T-cell (primary cell): Measurements from ENCODE around the gene CNN1. TPM values are rescaled to one million over a fixed set of nuclear protein-coding genes. Genes with fewer than 3 reads are reported as not detected.

ENCODE experiments used
- ATAC-seq, 4 experiments: fragments of 200-7000 bp in 3 of 4; fragments of 150-1000 bp in 1 of 4; cut with Tn5 transposase; replicated peaks in 1 of 4; 1 replicate in 3 of 4; 2 replicates in 1 of 4; pipeline ENCODE4 v1.10.0; 2021; ENCODE audit warnings: moderate library complexity in 3 of 4, mild to moderate bottlenecking in 2 of 4, moderate number of reproducible peaks in 1 of 4
- CTCF ChIA-PET, 2 donors: fragments of 300-600 bp; sonication (Branson Sonifier 250); formaldehyde crosslinking; loops; one replicate each; lab custom pipeline; 2022; ENCODE audit warnings: antibody characterized with exemption in 2 of 2; lab: Charles Lee
- POLR2A ChIA-PET, 2 donors: fragments of 300-600 bp; sonication (Branson Sonifier 250); formaldehyde crosslinking; loops; one replicate each; lab custom pipeline; 2022; ENCODE audit warnings: antibody characterized with exemption in 2 of 2; lab: Charles Lee
- DNase-seq, 35 experiments: peaks; one replicate each; pipeline versions ENCODE4 v3.0.0 to v3.0.0-alpha.2; 2013 to 2023
- H3K27ac ChIP-seq: one replicate; pipeline ENCODE4 v1.5.1; 2013; ENCODE audit warnings: low read length
- H3K27me3 ChIP-seq, 2 experiments: replicated peaks in 1 of 2; 1 replicate in 1 of 2; 2 replicates in 1 of 2; pipeline versions ENCODE4 v1.6.1 to v1.7.0; 2013; ENCODE audit warnings: low read length in 1 of 2, mixed read lengths in 1 of 2; ENCODE audit not compliant: control insufficient read depth in 2 of 2, insufficient read depth in 2 of 2; ENCODE audit errors: extremely low read depth in 1 of 2
- H3K36me3 ChIP-seq, 2 donors: 1 replicate in 1 of 2; 2 replicates in 1 of 2; pipeline versions ENCODE4 v1.6.1 to v1.7.0; 2013; ENCODE audit warnings: low read length in 1 of 2; ENCODE audit not compliant: control insufficient read depth in 2 of 2, insufficient read depth in 1 of 2; ENCODE audit errors: extremely low read depth in 1 of 2
- H3K4me1 ChIP-seq, 2 experiments: 1 replicate in 1 of 2; 2 replicates in 1 of 2; pipeline versions ENCODE4 v1.6.1 to v1.7.0; 2013; ENCODE audit warnings: low read length in 2 of 2, mixed read lengths in 1 of 2; ENCODE audit not compliant: insufficient read depth in 2 of 2, control insufficient read depth in 1 of 2; ENCODE audit errors: extremely low read depth in 1 of 2
- H3K4me3 ChIP-seq, 2 donors: 1 replicate in 1 of 2; 2 replicates in 1 of 2; pipeline versions ENCODE4 v1.5.1 to v1.7.0; 2013; ENCODE audit warnings: mild to moderate bottlenecking in 2 of 2, low read length in 1 of 2, moderate library complexity in 1 of 2; ENCODE audit not compliant: control insufficient read depth in 1 of 2; ENCODE audit errors: extremely low read depth in 1 of 2
- H3K9me3 ChIP-seq: 2 replicates; pipeline ENCODE4 v1.7.0; 2013
- H3K27ac Mint-ChIP-seq, 2 donors: one replicate each; pipeline ENCODE4 v1.8.0; 2020 to 2021; ENCODE audit warnings: mild to moderate bottlenecking in 2 of 2, mixed read lengths in 2 of 2
- H3K27me3 Mint-ChIP-seq, 2 donors: one replicate each; pipeline ENCODE4 v1.8.0; 2021 to 2022; ENCODE audit warnings: mixed read lengths in 2 of 2
- H3K36me3 Mint-ChIP-seq: one replicate; pipeline ENCODE4 v1.8.0; 2021; ENCODE audit warnings: mixed read lengths
- H3K4me1 Mint-ChIP-seq, 3 donors: one replicate each; pipeline ENCODE4 v1.8.0; 2020 to 2022; ENCODE audit warnings: mixed read lengths in 3 of 3, mild to moderate bottlenecking in 1 of 3
- H3K4me3 Mint-ChIP-seq, 3 donors: one replicate each; pipeline ENCODE4 v1.8.0; 2020 to 2022; ENCODE audit warnings: mild to moderate bottlenecking in 3 of 3, mixed read lengths in 3 of 3, moderate library complexity in 3 of 3
- H3K9me3 Mint-ChIP-seq, 3 donors: one replicate each; pipeline ENCODE4 v1.8.0; 2020 to 2022; ENCODE audit warnings: mixed read lengths in 3 of 3
- WGBS: methylation state at CpG from one replicate; pipeline ENCODE4 v1.1.5; 2013; ENCODE audit warnings: missing lambda C conversion rate; ENCODE audit not compliant: insufficient coverage; 5-methylcytosine and 5-hydroxymethylcytosine counted together
- total RNA-seq, 35 experiments: library from RNA in 6 of 35; stranded (reverse) in 6 of 35; fragments of 120-200 nt in 1 of 35; gene quantifications; one replicate each; pipeline versions ENCODE4 v1.2.1 to v1.2.4 and lab custom pipeline; 2013 to 2026

CNN1 gene
- total RNA-seq (under 1 TPM in 3 of 5 donors, not detected in 2; 0.26 to 0.96 (median 0.51) TPM), total RNA-seq (lab: John Stamatoyannopoulos, UW) (0 to 0.09 (median 0) reads per million in 29 experiments)
- 0.90 TPM for total RNA-seq (2013)

GRCh38 chr19:11538232-11539036 is at the start of gene CNN1:
Gene CNN1 (plus strand): TSS chr19:11538851. CDS start chr19:11538928, 77 bp downstream.
- ATAC-seq: no peak
- no peaks in the 10 kb centered on the region for H3K36me3 Mint-ChIP-seq
- WGBS: 44% methylated on average over 6 of the region's 21 CpGs
- H3K27ac Mint-ChIP-seq: no peak within 1 kb of the TSS
- H3K27me3 ChIP-seq: peaks cover 0 to 39% of the 10 kb centered on the region in 2 experiments
- no peak for DNase-seq
- peaks cover 0 to 15% of the 10 kb centered on the region in 2 experiments for H3K4me1 ChIP-seq
- CTCF ChIA-PET: no interaction called here
- H3K27me3 Mint-ChIP-seq: peaks cover 22 to 24% of the 10 kb centered on the region in 2 donors
- no peaks in the 10 kb centered on the region for H3K9me3 Mint-ChIP-seq
- H3K4me3 ChIP-seq: no peak within 1 kb of the TSS
- H3K36me3 ChIP-seq: no peaks in the 10 kb centered on the region
- no peak within 1 kb of the TSS for H3K27ac ChIP-seq
- H3K9me3 ChIP-seq: no peaks in the 10 kb centered on the region
- POLR2A ChIA-PET: no interaction called here
- H3K4me1 Mint-ChIP-seq: peaks cover 8 to 21% (median 15%) of the 10 kb centered on the region in 3 donors
- no peak within 1 kb of the TSS for H3K4me3 Mint-ChIP-seq

GRCh38 chr19:11489378-11489777 is 49.3 kb upstream of the CNN1 start:
- H3K36me3 Mint-ChIP-seq: peaks cover 20% of the 10 kb centered on the region
- no peaks in the 10 kb centered on the region for H3K27me3 ChIP-seq
- WGBS: 92% methylated on average over 6 of the region's 7 CpGs
- H3K27ac Mint-ChIP-seq: no peak overlapping the region
- ATAC-seq (no peak), DNase-seq (no peak)
- H3K4me1 Mint-ChIP-seq: peaks cover 0 to 2% (median 0%) of the 10 kb centered on the region in 3 donors
- H3K36me3 ChIP-seq: peaks cover 9 to 23% of the 10 kb centered on the region in 2 donors
- no peak overlapping the region for H3K4me3 ChIP-seq
- H3K4me1 ChIP-seq: no peaks in the 10 kb centered on the region
- CTCF ChIA-PET: no interaction called here
- H3K27me3 Mint-ChIP-seq: peaks cover 0 to 2% of the 10 kb centered on the region in 2 donors
- H3K4me3 Mint-ChIP-seq: no peak overlapping the region
- no peaks in the 10 kb centered on the region for H3K9me3 Mint-ChIP-seq
- POLR2A ChIA-PET: interaction anchor here in 1 of 2 donors (0.5 kb wide), 1 partner anchor 29 kb away, joined by 3 read pairs; no protein-coding TSS in a partner anchor
- H3K27ac ChIP-seq: no peak overlapping the region
- H3K9me3 ChIP-seq: no peaks in the 10 kb centered on the region

GRCh38 chr19:11494634-11495285 is 43.9 kb upstream of the CNN1 start:
- H3K4me1 ChIP-seq: no peaks in the 10 kb centered on the region
- ChIA-PET POLR2A (no interaction called here), CTCF (no interaction called here)
- peaks cover 6 to 34% of the 10 kb centered on the region in 2 donors for H3K36me3 ChIP-seq
- H3K9me3 ChIP-seq: no peaks in the 10 kb centered on the region
- Mint-ChIP-seq H3K4me3 (no peak overlapping the region), H3K9me3 (no peaks in the 10 kb centered on the region), H3K36me3 (peaks cover 25% of the 10 kb centered on the region), H3K27ac (no peak overlapping the region), H3K27me3 (no peaks in the 10 kb centered on the region), H3K4me1 (no peaks in the 10 kb centered on the region)
- peaks cover 0 to 4% of the 10 kb centered on the region in 2 experiments for H3K27me3 ChIP-seq
- no peak overlapping the region for H3K4me3 ChIP-seq
- no peak for ATAC-seq
- H3K27ac ChIP-seq: no peak overlapping the region
- 99% methylated on average over 13 of the region's 27 CpGs for WGBS
- DNase-seq: no peak

GRCh38 chr19:11495481-11495880 is 43.2 kb upstream of the CNN1 start:
- ATAC-seq (no peak), DNase-seq (no peak)
- Histone ChIP-seq H3K4me1 (no peaks in the 10 kb centered on the region), H3K27ac (no peak overlapping the region), H3K9me3 (no peaks in the 10 kb centered on the region), H3K27me3 (peaks cover 0 to 4% of the 10 kb centered on the region in 2 experiments), H3K36me3 (peaks cover 6 to 29% of the 10 kb centered on the region in 2 donors), H3K4me3 (no peak overlapping the region)
- Mint-ChIP-seq H3K4me3 (no peak overlapping the region), H3K36me3 (peaks cover 26% of the 10 kb centered on the region), H3K4me1 (peaks cover 0 to 2% (median 0%) of the 10 kb centered on the region in 3 donors), H3K27ac (no peak overlapping the region), H3K27me3 (no peaks in the 10 kb centered on the region), H3K9me3 (no peaks in the 10 kb centered on the region)
- WGBS: 97% methylated on average over 10 of the region's 10 CpGs
- CTCF ChIA-PET: no interaction called here
- POLR2A ChIA-PET: no interaction called here

- Histone ChIP-seq H3K4me3 (no peak overlapping the region), H3K4me1 (no peaks in the 10 kb centered on the region), H3K36me3 (peaks cover 6 to 26% of the 10 kb centered on the region in 2 donors), H3K27ac (no peak overlapping the region), H3K9me3 (no peaks in the 10 kb centered on the region), H3K27me3 (peaks cover 0 to 4% of the 10 kb centered on the region in 2 experiments)
- CTCF ChIA-PET: no interaction called here
- Mint-ChIP-seq H3K36me3 (peaks cover 22% of the 10 kb centered on the region), H3K9me3 (no peaks in the 10 kb centered on the region), H3K4me3 (no peak overlapping the region), H3K27me3 (no peaks in the 10 kb centered on the region), H3K27ac (no peak overlapping the region), H3K4me1 (peaks cover 0 to 3% (median 2%) of the 10 kb centered on the region in 3 donors)
- 95% methylated on average over 19 of the region's 22 CpGs for WGBS
- ATAC-seq: no peak
- POLR2A ChIA-PET: no interaction called here
- no peak for DNase-seq
Measured at GRCh38 chr19:11495885-11496284, 42.8 kb upstream of the CNN1 start.

- no peaks in the 10 kb centered on the region for H3K27me3 Mint-ChIP-seq
- no peak overlapping the region for H3K27ac Mint-ChIP-seq
- H3K36me3 Mint-ChIP-seq: peaks cover 23% of the 10 kb centered on the region
- no peaks in the 10 kb centered on the region for H3K4me1 ChIP-seq
- peaks cover 0 to 5% (median 3%) of the 10 kb centered on the region in 3 donors for H3K4me1 Mint-ChIP-seq
- peaks cover 0 to 4% of the 10 kb centered on the region in 2 experiments for H3K27me3 ChIP-seq
- ChIA-PET CTCF (interaction anchor here in 1 of 2 donors (0.6 kb wide), 1 partner anchor 213 kb away, joined by 4 read pairs; no protein-coding TSS in a partner anchor), POLR2A (interaction anchor here in 1 of 2 donors (0.5 kb wide), 1 partner anchor 1185 kb away, joined by 9 read pairs; no protein-coding TSS in a partner anchor)
- H3K9me3 ChIP-seq: no peaks in the 10 kb centered on the region
- ATAC-seq: peak; percentile 54 to 70 (median 64)
- peaks cover 6 to 23% of the 10 kb centered on the region in 2 donors for H3K36me3 ChIP-seq
- 66% methylated on average over 10 of the region's 17 CpGs for WGBS
- DNase-seq: peak in 31 of 35 experiments; percentile 26 to 69 (median 50)
- H3K9me3 Mint-ChIP-seq: no peaks in the 10 kb centered on the region
- H3K4me3 ChIP-seq: no peak overlapping the region
- no peak overlapping the region for H3K4me3 Mint-ChIP-seq
- no peak overlapping the region for H3K27ac ChIP-seq
Measured at GRCh38 chr19:11496391-11497163, 42.1 kb upstream of the CNN1 start.
